ENCODE results near the gene RTCB. TPM values are rescaled to one million over a fixed set of nuclear protein-coding genes. Genes with fewer than 3 reads are reported as not detected.
"Not testable (repeated sequence)": the region's sequence is repeated elsewhere in the genome, so short reads cannot be mapped to it uniquely, and the experiment has no call there.

RTCB gene
- total RNA-seq, 1 experiment from 2014 or later: 217 TPM

- no peak for DNase-seq (ENCODE audit: low spot score)
- in situ Hi-C loops (cut with HindIII; ENCODE audit: low sequenced_read_pairs): no loop called here
Measured at GRCh38 chr22:32396746-32397145, 15.3 kb downstream of the RTCB start.

GRCh38 chr22:32396255-32396654, 15.8 kb downstream of the RTCB start:
- in situ Hi-C loops (cut with HindIII; ENCODE audit: low sequenced_read_pairs): no loop called here
- DNase-seq (ENCODE audit: low spot score): no peak

DNA sequence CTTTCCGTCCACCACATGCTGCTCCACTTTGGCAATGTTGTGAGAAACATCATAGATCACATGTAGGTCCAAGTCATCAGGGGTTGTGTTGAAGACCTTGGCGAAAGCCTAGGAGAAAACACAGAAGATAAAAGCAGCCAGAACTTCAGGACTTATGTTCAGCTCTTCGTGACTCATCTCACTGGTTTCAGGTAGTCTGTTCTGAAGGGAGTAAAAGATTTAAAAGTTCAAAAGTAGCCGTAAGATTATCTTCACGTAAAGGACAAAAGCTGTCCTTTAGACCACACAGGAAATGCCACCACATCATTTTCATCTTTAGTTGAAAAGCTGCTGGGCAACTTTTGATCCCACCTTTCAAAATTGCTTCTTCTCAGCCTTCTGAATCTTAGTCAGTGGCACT, 16.9 kb downstream of the RTCB start:
- in situ Hi-C loops (cut with HindIII; ENCODE audit: low sequenced_read_pairs): no loop called here

GRCh38 chr22:32389685-32390084, 22.4 kb downstream of the RTCB start:
- DNase-seq (ENCODE audit: low spot score): peak; percentile 17
- in situ Hi-C loops (cut with HindIII; ENCODE audit: low sequenced_read_pairs): no loop called here

More for the DNA sequence above, 16.9 kb downstream of the RTCB start:
- DNase-seq (ENCODE audit: low spot score): no peak

DNA sequence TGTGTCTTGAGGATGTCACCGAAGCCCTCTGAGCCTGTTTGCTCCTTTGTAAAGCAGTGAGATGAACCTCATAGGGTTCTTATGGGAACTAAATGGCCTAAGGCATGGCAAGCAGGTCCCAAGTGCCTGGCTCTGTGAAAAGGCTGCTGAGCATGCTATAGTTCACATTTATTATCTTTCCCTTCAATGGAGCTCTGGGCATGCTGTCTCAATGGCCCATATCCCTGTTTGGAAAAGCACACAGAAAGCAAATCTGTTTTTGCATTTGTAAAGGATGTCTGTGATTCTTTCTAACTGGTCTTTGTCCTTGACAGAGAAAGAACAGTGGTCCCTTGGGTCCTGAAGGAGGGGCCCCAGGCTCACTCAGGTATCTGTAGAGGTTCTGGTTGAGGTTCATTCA, 26.4 kb downstream of the RTCB start:
- no peak for DNase-seq (ENCODE audit: low spot score)
- in situ Hi-C loops (cut with HindIII; ENCODE audit: low sequenced_read_pairs): no loop called here

DNA sequence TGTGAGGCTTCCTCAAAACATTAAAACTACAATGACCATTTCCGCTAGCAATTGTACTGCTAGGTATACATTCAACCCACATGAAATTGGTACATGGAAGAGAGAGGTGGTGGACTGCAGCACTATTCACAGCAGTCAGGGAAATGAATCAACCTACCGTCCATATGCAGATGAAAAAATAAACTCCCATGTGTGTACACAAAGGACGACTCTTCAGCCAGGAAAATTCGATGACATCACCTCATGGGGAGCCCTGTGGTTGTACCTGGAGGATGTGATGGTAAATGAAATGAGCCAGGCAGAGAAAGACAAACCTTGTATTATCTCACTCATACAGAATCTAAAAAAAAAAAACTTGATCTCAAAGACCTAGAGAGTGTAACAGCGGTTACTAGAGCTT, 31.1 kb downstream of the RTCB start:
- in situ Hi-C loops (cut with HindIII; ENCODE audit: low sequenced_read_pairs): no loop called here
- no peak for DNase-seq (ENCODE audit: low spot score)

DNA sequence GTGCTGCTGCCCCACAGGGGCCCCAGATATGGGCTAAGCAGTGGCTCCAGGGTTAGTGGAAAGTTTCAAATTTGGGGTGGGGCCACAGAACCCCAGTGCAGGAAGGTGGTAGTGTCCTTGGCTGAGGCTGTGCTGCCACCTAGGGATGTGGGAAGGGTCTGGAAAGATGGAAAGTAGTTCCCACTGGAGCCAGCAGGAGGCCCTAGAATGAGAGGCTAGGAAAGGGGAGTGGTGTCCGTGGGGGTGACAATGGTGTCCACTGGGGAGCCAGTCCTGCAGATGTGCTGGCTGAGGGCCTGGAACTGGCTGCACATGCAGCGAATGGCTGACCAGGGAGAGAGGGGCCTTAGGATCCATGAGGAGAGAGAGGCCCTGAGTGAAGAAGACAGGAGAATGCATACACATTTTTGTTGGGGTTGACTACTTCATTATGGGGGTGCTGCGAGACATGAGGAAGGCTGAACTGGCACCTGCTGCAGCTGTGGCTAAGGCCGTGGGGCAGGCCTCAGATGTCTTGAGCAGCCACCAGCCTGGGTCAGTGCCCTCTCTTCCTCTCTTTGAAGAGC, 33.3 kb downstream of the RTCB start:
- DNase-seq (ENCODE audit: low spot score): peak; percentile 6
- in situ Hi-C loops (cut with HindIII; ENCODE audit: low sequenced_read_pairs): no loop called here

GRCh38 chr22:32376681-32377080, 35.4 kb downstream of the RTCB start:
- in situ Hi-C loops (cut with HindIII; ENCODE audit: low sequenced_read_pairs): no loop called here
- no peak for DNase-seq (ENCODE audit: low spot score)

- no peak for DNase-seq (ENCODE audit: low spot score)
- in situ Hi-C loops (cut with HindIII; ENCODE audit: low sequenced_read_pairs): no loop called here
Measured at GRCh38 chr22:32375678-32376450, 36.2 kb downstream of the RTCB start.

GRCh38 chr22:32364210-32364609, 47.8 kb downstream of the RTCB start:
- in situ Hi-C loops (cut with HindIII; ENCODE audit: low sequenced_read_pairs): no loop called here
- DNase-seq (ENCODE audit: low spot score): no peak

GRCh38 chr22:32361257-32361656, 50.8 kb downstream of the RTCB start:
- no peak for DNase-seq (ENCODE audit: low spot score)
- in situ Hi-C loops (cut with HindIII; ENCODE audit: low sequenced_read_pairs): no loop called here

DNA sequence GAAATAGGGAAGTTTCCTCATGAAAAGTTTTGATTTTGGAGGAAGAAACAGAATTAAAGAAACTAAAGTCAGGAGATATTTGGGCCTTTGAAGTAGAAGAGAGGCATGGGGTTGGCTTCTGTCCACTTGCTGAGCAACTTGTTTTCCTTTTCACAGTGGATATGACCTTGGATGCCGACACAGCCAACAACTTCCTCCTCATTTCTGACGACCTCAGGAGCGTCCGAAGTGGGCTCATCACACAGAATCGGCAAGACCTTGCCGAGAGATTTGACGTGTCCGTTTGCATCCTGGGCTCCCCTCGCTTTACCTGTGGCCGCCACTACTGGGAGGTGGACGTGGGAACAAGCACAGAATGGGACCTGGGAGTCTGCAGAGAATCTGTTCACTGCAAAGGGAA, 52.0 kb downstream of the RTCB start:
- in situ Hi-C loops (cut with HindIII; ENCODE audit: low sequenced_read_pairs); DNase-seq (ENCODE audit: low spot score): not testable (repeated sequence)

GRCh38 chr22:32357567-32357966, 54.5 kb downstream of the RTCB start, which contains the start of gene RFPL3:
RFPL3 (plus strand) TSS chr22:32357867; CDS start chr22:32358072, 205 bp downstream.
- in situ Hi-C loops (cut with HindIII; ENCODE audit: low sequenced_read_pairs): not testable (repeated sequence)

GRCh38 chr22:32355760-32356159, 56.3 kb downstream of the RTCB start:
- in situ Hi-C loops (cut with HindIII; ENCODE audit: low sequenced_read_pairs): no loop called here
- DNase-seq (ENCODE audit: low spot score): no peak

More at GRCh38 chr22:32357567-32357966, 54.5 kb downstream of the RTCB start, which contains the start of gene RFPL3:
- DNase-seq (ENCODE audit: low spot score): not testable (repeated sequence)

DNA sequence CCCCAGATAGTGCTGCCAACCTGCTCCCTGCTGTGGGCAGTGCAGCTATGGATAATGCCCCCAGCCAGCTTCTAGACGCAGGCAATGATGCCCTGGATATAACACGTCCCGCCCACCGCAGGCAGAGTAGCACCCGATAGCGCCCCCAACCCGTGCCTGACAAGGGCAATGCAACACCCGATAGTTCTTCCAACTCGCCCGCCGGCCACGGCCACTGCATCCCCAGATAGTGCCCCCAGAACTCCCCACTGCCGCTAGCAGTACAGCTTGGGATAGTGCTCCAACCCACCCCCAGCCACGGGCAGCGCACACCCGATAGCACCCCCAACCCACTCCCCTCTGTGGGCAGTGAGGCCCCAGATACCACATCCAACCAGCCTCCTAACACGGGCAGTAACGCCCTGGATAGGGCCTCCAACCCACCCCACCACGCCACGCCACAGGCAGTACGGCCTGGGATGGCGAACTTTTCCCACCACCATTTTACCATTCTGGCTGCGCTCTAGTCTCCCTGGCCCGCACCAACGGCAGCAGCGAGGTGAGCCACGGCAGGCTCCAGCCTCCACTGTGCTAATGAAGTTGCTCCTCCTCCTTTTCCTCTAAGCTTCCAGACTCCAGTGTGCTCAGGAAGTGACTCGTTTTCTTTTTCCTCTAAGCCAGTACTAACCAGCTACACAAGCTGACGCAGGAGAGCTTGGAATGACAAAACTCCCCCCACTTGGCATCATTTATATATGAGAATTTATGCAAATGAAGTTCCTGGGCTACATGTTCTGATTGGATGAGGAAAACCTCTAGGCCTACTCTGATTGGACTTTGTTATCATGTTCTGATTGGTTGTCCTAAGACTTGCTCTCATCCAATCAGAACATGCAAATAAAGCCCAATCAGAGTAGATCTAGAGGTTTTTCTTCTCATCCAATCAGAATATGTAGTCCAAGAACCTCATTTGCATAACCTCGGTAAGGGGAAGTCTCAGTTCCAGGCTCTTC, 57.4 kb downstream of the RTCB start:
- in situ Hi-C loops (cut with HindIII; ENCODE audit: low sequenced_read_pairs): no loop called here
- no peak for DNase-seq (ENCODE audit: low spot score)

DNA sequence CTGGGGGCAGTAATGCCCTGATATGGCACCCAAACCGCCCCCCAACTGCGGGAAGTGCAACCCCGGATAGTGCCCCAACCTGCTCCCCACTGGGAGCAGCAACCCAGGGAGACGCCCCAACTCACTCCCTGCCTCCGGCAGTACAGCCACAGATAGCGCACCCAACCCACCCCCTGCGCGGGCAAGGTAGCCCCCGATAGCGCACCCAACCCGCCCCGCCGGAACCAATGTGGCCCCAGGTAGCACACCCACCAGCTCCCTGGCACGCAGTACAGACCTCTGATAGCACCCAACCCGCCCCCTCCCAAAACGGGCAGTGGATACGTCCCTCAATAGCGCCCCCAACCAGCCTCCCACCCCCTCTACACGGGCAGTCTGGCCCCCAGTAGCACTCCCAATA, 58.2 kb downstream of the RTCB start:
- DNase-seq (ENCODE audit: low spot score): no peak
- in situ Hi-C loops (cut with HindIII; ENCODE audit: low sequenced_read_pairs): no loop called here

GRCh38 chr22:32353292-32353691, 58.8 kb downstream of the RTCB start:
- no peak for DNase-seq (ENCODE audit: low spot score)

GRCh38 chr22:32352681-32353080, 59.4 kb downstream of the RTCB start:
- DNase-seq (ENCODE audit: low spot score): no peak
- in situ Hi-C loops (cut with HindIII; ENCODE audit: low sequenced_read_pairs): no loop called here

More at GRCh38 chr22:32353292-32353691, 58.8 kb downstream of the RTCB start:
- in situ Hi-C loops (cut with HindIII; ENCODE audit: low sequenced_read_pairs): no loop called here

- DNase-seq (ENCODE audit: low spot score); in situ Hi-C loops (cut with HindIII; ENCODE audit: low sequenced_read_pairs): not testable (repeated sequence)
Measured at GRCh38 chr22:32351875-32352274, 60.2 kb downstream of the RTCB start.
